Duodenal mucosa (tissue), 2 donors: ENCODE data around the gene CCDC9B.

ENCODE experiments used
- H3K27ac ChIP-seq: one replicate; pipeline ENCODE4 v1.7.0; 2013; ENCODE audit warnings: low read depth, low read length
- H3K27me3 ChIP-seq, 2 donors: one replicate each; pipeline ENCODE4 v1.7.0; 2013; ENCODE audit warnings: low read length in 2 of 2, control low read depth in 1 of 2; ENCODE audit not compliant: insufficient read depth in 2 of 2, control insufficient read depth in 1 of 2
- H3K36me3 ChIP-seq, 2 donors: one replicate each; pipeline ENCODE4 v1.7.0; 2013; ENCODE audit warnings: low read length in 2 of 2, control low read depth in 1 of 2; ENCODE audit not compliant: insufficient read depth in 2 of 2, control insufficient read depth in 1 of 2
- H3K4me1 ChIP-seq, 2 donors: one replicate each; pipeline ENCODE4 v1.7.0; 2013; ENCODE audit warnings: low read length in 2 of 2, control low read depth in 1 of 2; ENCODE audit not compliant: insufficient read depth in 2 of 2, control insufficient read depth in 1 of 2
- H3K4me3 ChIP-seq, 2 donors: one replicate each; pipeline ENCODE4 v1.7.0; 2013; ENCODE audit warnings: low read length in 2 of 2, low read depth in 1 of 2
- H3K9ac ChIP-seq, 2 donors: one replicate each; pipeline ENCODE4 v1.7.0; 2013; ENCODE audit warnings: low read length in 2 of 2, low read depth in 1 of 2
- H3K9me3 ChIP-seq, 2 donors: one replicate each; pipeline ENCODE4 v1.7.0; 2013; ENCODE audit warnings: low read length in 2 of 2, control low read depth in 1 of 2; ENCODE audit not compliant: control insufficient read depth in 1 of 2

CCDC9B gene

GRCh38 chr15:40354408-40355171, 13.9 kb upstream of the CCDC9B start:
- peaks cover 49 to 50% of the 10 kb centered on the region in 2 donors for H3K4me1 ChIP-seq
- no peaks in the 10 kb centered on the region for H3K9me3 ChIP-seq
- no peaks in the 10 kb centered on the region for H3K27me3 ChIP-seq
- H3K27ac ChIP-seq, result peak overlapping the region; percentile 34
- H3K4me3 ChIP-seq, result peak overlapping the region; percentile 67 to 91
- peak overlapping the region; percentile 36 to 73 for H3K9ac ChIP-seq
- peaks cover 15 to 27% of the 10 kb centered on the region in 2 donors for H3K36me3 ChIP-seq

GRCh38 chr15:40353697-40354096, 13.0 kb upstream of the CCDC9B start:
- Histone ChIP-seq H3K27me3 (no peaks in the 10 kb centered on the region), H3K4me3 (peak overlapping the region; percentile 83 to 91), H3K4me1 (peaks cover 54 to 58% of the 10 kb centered on the region in 2 donors), H3K36me3 (peaks cover 15 to 27% of the 10 kb centered on the region in 2 donors), H3K27ac (peak overlapping the region; percentile 49), H3K9me3 (no peaks in the 10 kb centered on the region), H3K9ac (peak overlapping the region; percentile 73 to 94)

- Histone ChIP-seq H3K9ac (peak overlapping the region; percentile 69 to 94), H3K27me3 (no peaks in the 10 kb centered on the region), H3K4me1 (peaks cover 60 to 66% of the 10 kb centered on the region in 2 donors), H3K4me3 (peak overlapping the region; percentile 83 to 91), H3K9me3 (no peaks in the 10 kb centered on the region), H3K27ac (peak overlapping the region; percentile 49), H3K36me3 (peaks cover 15 to 27% of the 10 kb centered on the region in 2 donors)
These were observed 11.7 kb upstream of the CCDC9B start for GRCh38 chr15:40352281-40352901.

- H3K9ac ChIP-seq, result peak overlapping the region; percentile 73 to 94
- H3K27me3 ChIP-seq, result no peaks in the 10 kb centered on the region
- peak overlapping the region in 1 of 2 donors; percentile 26 for H3K4me3 ChIP-seq
- H3K27ac ChIP-seq, result peak overlapping the region; percentile 87
- peaks cover 56 to 61% of the 10 kb centered on the region in 2 donors for H3K4me1 ChIP-seq
- H3K36me3 ChIP-seq, result peaks cover 0 to 6% of the 10 kb centered on the region in 2 donors
- H3K9me3 ChIP-seq, result no peaks in the 10 kb centered on the region
These were observed 8.4 kb upstream of the CCDC9B start for GRCh38 chr15:40349163-40349562.

- Histone ChIP-seq H3K9ac (peak overlapping the region; percentile 73 to 94), H3K36me3 (peaks cover 0 to 3% of the 10 kb centered on the region in 2 donors), H3K4me3 (peak overlapping the region; percentile 26 to 28), H3K4me1 (peaks cover 52 to 59% of the 10 kb centered on the region in 2 donors), H3K27ac (peak overlapping the region; percentile 87), H3K9me3 (no peaks in the 10 kb centered on the region), H3K27me3 (no peaks in the 10 kb centered on the region)
These were observed 7.7 kb upstream of the CCDC9B start for GRCh38 chr15:40348474-40348870.

GRCh38 chr15:40347559-40348473, 7.1 kb upstream of the CCDC9B start:
- peaks cover 54 to 64% of the 10 kb centered on the region in 2 donors for H3K4me1 ChIP-seq
- peak overlapping the region; percentile 92 for H3K27ac ChIP-seq
- H3K27me3 ChIP-seq, result no peaks in the 10 kb centered on the region
- H3K9me3 ChIP-seq, result no peaks in the 10 kb centered on the region
- H3K4me3 ChIP-seq, result peak overlapping the region; percentile 28 to 53
- H3K9ac ChIP-seq, result peak overlapping the region; percentile 73 to 94
- H3K36me3 ChIP-seq, result no peaks in the 10 kb centered on the region

GRCh38 chr15:40346579-40347558, 6.1 kb upstream of the CCDC9B start:
- no peaks in the 10 kb centered on the region for H3K27me3 ChIP-seq

GRCh38 chr15:40345867-40346578, 5.3 kb upstream of the CCDC9B start:
- Histone ChIP-seq H3K4me1 (peaks cover 63 to 73% of the 10 kb centered on the region in 2 donors), H3K36me3 (no peaks in the 10 kb centered on the region), H3K4me3 (peak overlapping the region; percentile 28 to 53), H3K27me3 (no peaks in the 10 kb centered on the region), H3K27ac (peak overlapping the region; percentile 92), H3K9me3 (no peaks in the 10 kb centered on the region), H3K9ac (peak overlapping the region; percentile 71 to 74)

More at GRCh38 chr15:40346579-40347558, 6.1 kb upstream of the CCDC9B start:
- H3K9me3 ChIP-seq, result no peaks in the 10 kb centered on the region
- H3K4me3 ChIP-seq, result peak overlapping the region in 1 of 2 donors; percentile 53
- no peaks in the 10 kb centered on the region for H3K36me3 ChIP-seq
- H3K9ac ChIP-seq, result peak overlapping the region; percentile 21 to 71
- H3K27ac ChIP-seq, result peak overlapping the region; percentile 92
- H3K4me1 ChIP-seq, result peaks cover 56 to 70% of the 10 kb centered on the region in 2 donors
